Testis (tissue), 2 donors: ENCODE measurements around the gene RP9.

Experiments used
- POLR2A ChIP-seq: fragments of 450-650 bp; IDR thresholded peaks from one replicate; pipeline ENCODE4 v1.6.1; 2017; ENCODE audit warnings: antibody characterized with exemption, mild to moderate bottlenecking, moderate library complexity
- TF ChIP-seq, protein P1 (sequence below), 3 experiments: fragments of 450-650 bp in 2 of 3; fragments of 200-600 bp in 1 of 3; sonication (generic) in 1 of 3; IDR thresholded peaks; one replicate each; pipeline ENCODE4 v1.5.1; 2016 to 2019; ENCODE audit warnings: antibody characterized with exemption in 3 of 3, mild to moderate bottlenecking in 2 of 3, moderate library complexity in 1 of 3

DNA sequence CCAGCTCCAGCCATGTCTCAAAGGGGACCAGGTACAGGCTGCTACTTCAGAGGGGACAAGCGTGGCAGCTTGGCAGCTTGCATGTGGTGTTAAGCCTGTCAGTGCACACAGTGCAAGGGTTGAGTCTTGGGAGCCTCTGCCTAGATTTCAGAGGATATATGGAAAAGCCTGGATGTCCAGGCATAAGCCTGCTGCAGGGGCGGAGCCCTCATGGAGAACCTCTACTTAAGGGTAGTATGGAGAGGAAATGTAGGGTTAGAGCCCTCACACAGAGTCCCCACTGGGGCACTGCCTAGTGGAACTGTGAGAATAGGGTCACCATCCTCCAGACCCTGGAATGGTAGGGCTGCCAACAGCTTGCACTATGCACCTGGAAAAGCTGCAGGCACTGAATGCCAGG lies 38.9 kb downstream of the RP9 start:
- no peak for TF ChIP-seq POLR2A
- TF ChIP-seq, protein P1, sequence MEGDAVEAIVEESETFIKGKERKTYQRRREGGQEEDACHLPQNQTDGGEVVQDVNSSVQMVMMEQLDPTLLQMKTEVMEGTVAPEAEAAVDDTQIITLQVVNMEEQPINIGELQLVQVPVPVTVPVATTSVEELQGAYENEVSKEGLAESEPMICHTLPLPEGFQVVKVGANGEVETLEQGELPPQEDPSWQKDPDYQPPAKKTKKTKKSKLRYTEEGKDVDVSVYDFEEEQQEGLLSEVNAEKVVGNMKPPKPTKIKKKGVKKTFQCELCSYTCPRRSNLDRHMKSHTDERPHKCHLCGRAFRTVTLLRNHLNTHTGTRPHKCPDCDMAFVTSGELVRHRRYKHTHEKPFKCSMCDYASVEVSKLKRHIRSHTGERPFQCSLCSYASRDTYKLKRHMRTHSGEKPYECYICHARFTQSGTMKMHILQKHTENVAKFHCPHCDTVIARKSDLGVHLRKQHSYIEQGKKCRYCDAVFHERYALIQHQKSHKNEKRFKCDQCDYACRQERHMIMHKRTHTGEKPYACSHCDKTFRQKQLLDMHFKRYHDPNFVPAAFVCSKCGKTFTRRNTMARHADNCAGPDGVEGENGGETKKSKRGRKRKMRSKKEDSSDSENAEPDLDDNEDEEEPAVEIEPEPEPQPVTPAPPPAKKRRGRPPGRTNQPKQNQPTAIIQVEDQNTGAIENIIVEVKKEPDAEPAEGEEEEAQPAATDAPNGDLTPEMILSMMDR (IDR thresholded peaks at IDR 0.05) = no peak
